ENCODE results near the gene CHAF1B.

DNA sequence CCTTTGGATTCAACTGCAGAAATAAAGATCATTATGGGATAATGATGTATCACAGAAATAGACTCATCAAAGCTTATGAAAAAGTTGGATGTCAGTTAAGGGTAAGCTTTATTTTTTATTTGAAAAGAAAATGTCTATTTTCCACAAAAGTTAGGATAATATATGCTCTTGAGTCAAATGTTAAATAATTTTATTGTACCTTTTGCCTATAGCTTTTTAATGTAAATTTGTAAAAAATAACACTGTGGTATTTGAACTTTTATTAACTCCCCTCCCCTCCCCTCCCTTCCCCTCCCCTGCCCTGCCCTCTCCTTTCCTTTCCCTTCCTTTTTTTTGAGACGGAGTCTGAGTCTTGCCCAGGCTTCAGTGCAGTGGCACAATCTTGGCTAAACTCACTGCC, 40.3 kb upstream of the CHAF1B start:
- no peak for TF ChIP-seq EZH2phosphoT487 (IDR thresholded peaks at IDR 0.05; ENCODE audit: insufficient read depth, low read depth)
- TF ChIP-seq EZH2 (IDR thresholded peaks at IDR 0.05; ENCODE audit: insufficient read depth, poor library complexity, severe bottlenecking), result no peak

Data from GM23248 (cell line).